Mammary epithelial cell (primary cell): ENCODE results near the gene FBXW4.

Experiments used
- EZH2 ChIP-seq: IDR thresholded peaks from 2 replicates; pipeline ENCODE4 v1.6.1; 2012; ENCODE audit warnings: low read length, inconsistent platforms, borderline replicate concordance
- TF ChIP-seq, protein P1 (sequence below), 2 donors: IDR thresholded peaks in 1 of 2; conservative IDR thresholded peaks in 1 of 2; 2 replicates each; pipeline ENCODE4 v1.5.1; 2011 to 2012; ENCODE audit warnings: inconsistent platforms in 2 of 2, low read length in 2 of 2, mild to moderate bottlenecking in 2 of 2, control low read depth in 1 of 2, low read depth in 1 of 2; ENCODE audit not compliant: insufficient read depth in 1 of 2; ENCODE audit errors: extremely low read depth in 1 of 2

- no peak for TF ChIP-seq EZH2
- TF ChIP-seq, protein P1, sequence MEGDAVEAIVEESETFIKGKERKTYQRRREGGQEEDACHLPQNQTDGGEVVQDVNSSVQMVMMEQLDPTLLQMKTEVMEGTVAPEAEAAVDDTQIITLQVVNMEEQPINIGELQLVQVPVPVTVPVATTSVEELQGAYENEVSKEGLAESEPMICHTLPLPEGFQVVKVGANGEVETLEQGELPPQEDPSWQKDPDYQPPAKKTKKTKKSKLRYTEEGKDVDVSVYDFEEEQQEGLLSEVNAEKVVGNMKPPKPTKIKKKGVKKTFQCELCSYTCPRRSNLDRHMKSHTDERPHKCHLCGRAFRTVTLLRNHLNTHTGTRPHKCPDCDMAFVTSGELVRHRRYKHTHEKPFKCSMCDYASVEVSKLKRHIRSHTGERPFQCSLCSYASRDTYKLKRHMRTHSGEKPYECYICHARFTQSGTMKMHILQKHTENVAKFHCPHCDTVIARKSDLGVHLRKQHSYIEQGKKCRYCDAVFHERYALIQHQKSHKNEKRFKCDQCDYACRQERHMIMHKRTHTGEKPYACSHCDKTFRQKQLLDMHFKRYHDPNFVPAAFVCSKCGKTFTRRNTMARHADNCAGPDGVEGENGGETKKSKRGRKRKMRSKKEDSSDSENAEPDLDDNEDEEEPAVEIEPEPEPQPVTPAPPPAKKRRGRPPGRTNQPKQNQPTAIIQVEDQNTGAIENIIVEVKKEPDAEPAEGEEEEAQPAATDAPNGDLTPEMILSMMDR (conservative IDR thresholded peaks at IDR 0.05 in 1 of 2, IDR thresholded peaks at IDR 0.05 in 1 of 2; ENCODE audit: extremely low read depth in 1 of 2, insufficient read depth in 1 of 2, low read depth in 1 of 2, low read length in 2 of 2): no peak
These were observed 82.1 kb downstream of the FBXW4 start for GRCh38 chr10:101612872-101613271.
